HepG2 (cell line): Measurements from ENCODE around the gene PRPSAP1. TPM values are rescaled to one million over a fixed set of nuclear protein-coding genes. Genes with fewer than 3 reads are reported as not detected.

ENCODE experiments used
- ESRRA ChIP-seq: sonication (generic); formaldehyde crosslinking; IDR thresholded peaks from 2 replicates; pipeline ENCODE4 v1.5.1; 2020; ENCODE audit warnings: mild to moderate bottlenecking, low read depth, missing genetic modification reagents
- FOXC1 ChIP-seq: sonication (generic); formaldehyde crosslinking; IDR thresholded peaks from 2 replicates; pipeline ENCODE4 v1.8.0; 2022; ENCODE audit warnings: mild to moderate bottlenecking, missing genetic modification reagents, borderline replicate concordance
- HNRNPH1 ChIP-seq: fragments of 200-400 bp; formaldehyde crosslinking; optimal IDR thresholded peaks from 2 replicates; pipeline ENCODE3; 2017; ENCODE audit warnings: mild to moderate bottlenecking, low read depth, low read length
- JARID2 ChIP-seq: sonication (generic); formaldehyde crosslinking; IDR thresholded peaks from 2 replicates; pipeline ENCODE4 v1.8.1; 2023; ENCODE audit warnings: missing genetic modification reagents, inconsistent platforms; ENCODE audit not compliant: insufficient replicate concordance
- NFYB ChIP-seq: sonication (generic); formaldehyde crosslinking; IDR thresholded peaks from 2 replicates; pipeline ENCODE4 v1.4.0; 2020; ENCODE audit warnings: missing genetic modification reagents
- PITX1 ChIP-seq: sonication (generic); formaldehyde crosslinking; IDR thresholded peaks from 2 replicates; pipeline ENCODE4 v1.5.1; 2020; ENCODE audit warnings: mild to moderate bottlenecking, missing genetic modification reagents
- PLSCR1 ChIP-seq: sonication (generic); formaldehyde crosslinking; IDR thresholded peaks from 2 replicates; pipeline ENCODE4 v1.5.0; 2020; ENCODE audit warnings: missing genetic modification reagents, mild to moderate bottlenecking, borderline replicate concordance
- POLR2A ChIP-seq, 2 experiments: IDR thresholded peaks; 2 replicates each; pipeline ENCODE4 v1.6.1; 2011; ENCODE audit warnings: low read depth in 2 of 2, low read length in 2 of 2, mild to moderate bottlenecking in 1 of 2, moderate library complexity in 1 of 2; ENCODE audit not compliant: insufficient read depth in 1 of 2
- PPARG ChIP-seq: conservative IDR thresholded peaks from 2 replicates; pipeline ENCODE4 v1.6.1; 2016; ENCODE audit warnings: missing biosample characterization, missing genetic modification reagents
- SALL1 ChIP-seq: sonication (generic); formaldehyde crosslinking; IDR thresholded peaks from 2 replicates; pipeline ENCODE4 v1.8.0; 2022; ENCODE audit warnings: mild to moderate bottlenecking, missing genetic modification reagents
- SOX13 ChIP-seq, 3 experiments: fragments of 450-650 bp in 1 of 3; sonication (generic) in 1 of 3; formaldehyde crosslinking in 1 of 3; IDR thresholded peaks in 2 of 3; conservative IDR thresholded peaks in 1 of 3; 2 replicates each; pipeline versions ENCODE4 v1.5.0 to v1.6.1; 2016 to 2020; ENCODE audit warnings: antibody characterized with exemption in 1 of 3, mild to moderate bottlenecking in 1 of 3, missing compliant biosample characterization in 1 of 3, missing genetic modification reagents in 1 of 3, moderate library complexity in 1 of 3
- TRIM24 ChIP-seq: sonication (generic); formaldehyde crosslinking; IDR thresholded peaks from 2 replicates; pipeline ENCODE4 v1.8.0; 2022; ENCODE audit warnings: mild to moderate bottlenecking, missing genetic modification reagents
- ZNF12 ChIP-seq: sonication (generic); formaldehyde crosslinking; IDR thresholded peaks from 2 replicates; pipeline ENCODE4 v1.5.0; 2020; ENCODE audit warnings: missing genetic modification reagents
- ZNF260 ChIP-seq: sonication (generic); formaldehyde crosslinking; IDR thresholded peaks from 2 replicates; pipeline ENCODE4 v1.4.0; 2020; ENCODE audit warnings: missing genetic modification reagents, low read depth, mild to moderate bottlenecking, borderline replicate concordance
- ZNF788 ChIP-seq: sonication (generic); formaldehyde crosslinking; IDR thresholded peaks from 2 replicates; pipeline ENCODE4 v1.5.0; 2020; ENCODE audit warnings: mild to moderate bottlenecking, missing genetic modification reagents, borderline replicate concordance
- ZZZ3 ChIP-seq: sonication (generic); formaldehyde crosslinking; IDR thresholded peaks from 2 replicates; pipeline ENCODE4 v1.4.0; 2020; ENCODE audit warnings: missing genetic modification reagents, mild to moderate bottlenecking, borderline replicate concordance
- polyA plus RNA-seq, 8 experiments: library from polyadenylated mRNA; depleted of rRNA in 3 of 8; stranded (reverse) in 7 of 8; unstranded in 1 of 8; fragments of >200 nt; fragmentation: Illumina TruSeq in 4 of 8; extraction: Trizol in 4 of 8; gene quantifications; 2 replicates each; pipeline versions ENCODE4 v1.2.1 to v1.2.3, GENCODE V29; 2011 to 2016; ENCODE audit warnings: low read depth in 4 of 8, missing spikeins in 1 of 8, mixed read lengths in 1 of 8; ENCODE audit not compliant: insufficient read depth in 1 of 8
- total RNA-seq, 5 experiments: library from RNA; depleted of rRNA; stranded (reverse); fragments of >200 nt; fragmentation: Illumina TruSeq; extraction: Trizol; gene quantifications; 2 replicates each; pipeline ENCODE4 v1.2.3, GENCODE V29; 2016; ENCODE audit warnings: low read depth in 1 of 5
- TF ChIP-seq, protein P1 (sequence below): sonication (generic); formaldehyde crosslinking; IDR thresholded peaks from 2 replicates; pipeline ENCODE4 v1.8.0; 2022; ENCODE audit warnings: low read depth, missing genetic modification reagents
- TF ChIP-seq, protein P2 (sequence below): sonication (generic); formaldehyde crosslinking; IDR thresholded peaks from 2 replicates; pipeline ENCODE4 v1.4.0; 2020; ENCODE audit warnings: missing genetic modification reagents
- TF ChIP-seq, protein P3 (sequence below): sonication (generic); formaldehyde crosslinking; IDR thresholded peaks from 2 replicates; pipeline ENCODE4 v1.4.0; 2020; ENCODE audit warnings: missing genetic modification reagents, borderline replicate concordance
- TF ChIP-seq, protein P4 (sequence below): IDR thresholded peaks from 2 replicates; pipeline ENCODE4 v1.6.1; 2016; ENCODE audit warnings: missing compliant biosample characterization, missing genetic modification reagents, borderline replicate concordance

Gene PRPSAP1
- total and polyA plus RNA-seq, 2 of the 13 experiments (the other 11 are each of a cell fraction or from before 2014, with no cell fraction given) = 91.1 to 314 TPM

DNA sequence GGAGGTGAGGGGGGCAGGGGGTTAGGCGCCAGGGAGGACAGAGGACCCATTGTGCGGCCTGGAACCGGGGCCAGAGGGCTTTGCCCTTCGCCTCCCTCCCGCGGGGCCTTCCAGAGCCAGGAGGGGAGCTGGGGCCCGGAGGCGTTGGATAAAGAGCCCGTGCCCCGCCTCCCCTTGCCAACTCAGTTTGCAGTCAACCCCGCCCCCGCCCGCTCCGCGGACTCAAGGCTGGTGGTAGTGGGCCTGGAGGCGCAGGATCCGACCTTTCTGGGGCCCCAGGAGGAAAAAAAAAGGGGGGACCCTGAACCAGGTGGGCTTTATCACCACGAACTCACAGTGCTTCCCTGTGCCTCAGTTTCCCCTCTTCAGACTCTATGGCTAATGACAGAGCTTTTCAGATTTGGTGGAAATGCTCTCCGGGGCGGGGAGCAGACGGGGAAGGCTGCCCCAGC, 28.7 kb upstream of the PRPSAP1 start (continued):
- TF ChIP-seq ESRRA (CRISPR knock-in tag) (no peak; the same call in 1 of the 2 replicates), NFYB (CRISPR knock-in tag) (0 out of 2 replicates have a peak, but pooled peaks have one; percentile 5), ZZZ3 (no peak), ZNF788 (CRISPR knock-in tag) (peak; percentile 98), ZNF260 (CRISPR knock-in tag) (no peak), FOXC1 (no peak; the same call in 1 of the 2 replicates), JARID2 (no peak), PPARG (peak; percentile 84), PLSCR1 (CRISPR knock-in tag) (no peak), SOX13 (IDR thresholded peaks at IDR 0.05) (peak; percentile 59; the same call in 1 of the 2 replicates), SOX13 (CRISPR knock-in tag; conservative IDR thresholded peaks at IDR 0.05 in 1 of 2, IDR thresholded peaks at IDR 0.05 in 1 of 2) (peak in 1 of 2 experiments; percentile 92; a peak in 2 of 4 replicates), ZNF12 (CRISPR knock-in tag) (peak; percentile 37; the same call in 1 of the 2 replicates), HNRNPH1 (peak; percentile 73), TRIM24 (CRISPR knock-in tag) (no peak), POLR2A (IDR thresholded peaks at IDR 0.05; ENCODE audit: insufficient read depth in 1 of 2, low read depth in 2 of 2, low read length in 2 of 2) (peak in 1 of 2 experiments; percentile 52; a peak in 2 of 4 replicates), PITX1 (peak; percentile 98), SALL1 (peak; percentile 66)
- TF ChIP-seq, protein P1, sequence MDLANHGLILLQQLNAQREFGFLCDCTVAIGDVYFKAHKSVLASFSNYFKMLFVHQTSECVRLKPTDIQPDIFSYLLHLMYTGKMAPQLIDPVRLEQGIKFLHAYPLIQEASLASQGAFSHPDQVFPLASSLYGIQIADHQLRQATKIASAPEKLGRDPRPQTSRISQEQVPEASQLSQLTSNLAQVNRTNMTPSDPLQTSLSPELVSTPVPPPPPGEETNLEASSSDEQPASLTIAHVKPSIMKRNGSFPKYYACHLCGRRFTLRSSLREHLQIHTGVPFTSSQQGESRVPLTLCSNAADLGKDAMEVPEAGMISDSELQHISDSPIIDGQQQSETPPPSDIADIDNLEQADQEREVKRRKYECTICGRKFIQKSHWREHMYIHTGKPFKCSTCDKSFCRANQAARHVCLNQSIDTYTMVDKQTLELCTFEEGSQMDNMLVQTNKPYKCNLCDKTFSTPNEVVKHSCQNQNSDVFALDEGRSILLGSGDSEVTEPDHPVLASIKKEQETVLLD = no peak
- TF ChIP-seq, protein P2, sequence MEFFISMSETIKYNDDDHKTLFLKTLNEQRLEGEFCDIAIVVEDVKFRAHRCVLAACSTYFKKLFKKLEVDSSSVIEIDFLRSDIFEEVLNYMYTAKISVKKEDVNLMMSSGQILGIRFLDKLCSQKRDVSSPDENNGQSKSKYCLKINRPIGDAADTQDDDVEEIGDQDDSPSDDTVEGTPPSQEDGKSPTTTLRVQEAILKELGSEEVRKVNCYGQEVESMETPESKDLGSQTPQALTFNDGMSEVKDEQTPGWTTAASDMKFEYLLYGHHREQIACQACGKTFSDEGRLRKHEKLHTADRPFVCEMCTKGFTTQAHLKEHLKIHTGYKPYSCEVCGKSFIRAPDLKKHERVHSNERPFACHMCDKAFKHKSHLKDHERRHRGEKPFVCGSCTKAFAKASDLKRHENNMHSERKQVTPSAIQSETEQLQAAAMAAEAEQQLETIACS (CRISPR knock-in tag) = no peak
- TF ChIP-seq, protein P3, sequence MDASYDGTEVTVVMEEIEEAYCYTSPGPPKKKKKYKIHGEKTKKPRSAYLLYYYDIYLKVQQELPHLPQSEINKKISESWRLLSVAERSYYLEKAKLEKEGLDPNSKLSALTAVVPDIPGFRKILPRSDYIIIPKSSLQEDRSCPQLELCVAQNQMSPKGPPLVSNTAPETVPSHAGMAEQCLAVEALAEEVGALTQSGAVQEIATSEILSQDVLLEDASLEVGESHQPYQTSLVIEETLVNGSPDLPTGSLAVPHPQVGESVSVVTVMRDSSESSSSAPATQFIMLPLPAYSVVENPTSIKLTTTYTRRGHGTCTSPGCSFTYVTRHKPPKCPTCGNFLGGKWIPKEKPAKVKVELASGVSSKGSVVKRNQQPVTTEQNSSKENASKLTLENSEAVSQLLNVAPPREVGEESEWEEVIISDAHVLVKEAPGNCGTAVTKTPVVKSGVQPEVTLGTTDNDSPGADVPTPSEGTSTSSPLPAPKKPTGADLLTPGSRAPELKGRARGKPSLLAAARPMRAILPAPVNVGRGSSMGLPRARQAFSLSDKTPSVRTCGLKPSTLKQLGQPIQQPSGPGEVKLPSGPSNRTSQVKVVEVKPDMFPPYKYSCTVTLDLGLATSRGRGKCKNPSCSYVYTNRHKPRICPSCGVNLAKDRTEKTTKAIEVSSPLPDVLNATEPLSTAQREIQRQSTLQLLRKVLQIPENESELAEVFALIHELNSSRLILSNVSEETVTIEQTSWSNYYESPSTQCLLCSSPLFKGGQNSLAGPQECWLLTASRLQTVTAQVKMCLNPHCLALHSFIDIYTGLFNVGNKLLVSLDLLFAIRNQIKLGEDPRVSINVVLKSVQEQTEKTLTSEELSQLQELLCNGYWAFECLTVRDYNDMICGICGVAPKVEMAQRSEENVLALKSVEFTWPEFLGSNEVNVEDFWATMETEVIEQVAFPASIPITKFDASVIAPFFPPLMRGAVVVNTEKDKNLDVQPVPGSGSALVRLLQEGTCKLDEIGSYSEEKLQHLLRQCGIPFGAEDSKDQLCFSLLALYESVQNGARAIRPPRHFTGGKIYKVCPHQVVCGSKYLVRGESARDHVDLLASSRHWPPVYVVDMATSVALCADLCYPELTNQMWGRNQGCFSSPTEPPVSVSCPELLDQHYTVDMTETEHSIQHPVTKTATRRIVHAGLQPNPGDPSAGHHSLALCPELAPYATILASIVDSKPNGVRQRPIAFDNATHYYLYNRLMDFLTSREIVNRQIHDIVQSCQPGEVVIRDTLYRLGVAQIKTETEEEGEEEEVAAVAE = peak; percentile 67
- TF ChIP-seq, protein P4, sequence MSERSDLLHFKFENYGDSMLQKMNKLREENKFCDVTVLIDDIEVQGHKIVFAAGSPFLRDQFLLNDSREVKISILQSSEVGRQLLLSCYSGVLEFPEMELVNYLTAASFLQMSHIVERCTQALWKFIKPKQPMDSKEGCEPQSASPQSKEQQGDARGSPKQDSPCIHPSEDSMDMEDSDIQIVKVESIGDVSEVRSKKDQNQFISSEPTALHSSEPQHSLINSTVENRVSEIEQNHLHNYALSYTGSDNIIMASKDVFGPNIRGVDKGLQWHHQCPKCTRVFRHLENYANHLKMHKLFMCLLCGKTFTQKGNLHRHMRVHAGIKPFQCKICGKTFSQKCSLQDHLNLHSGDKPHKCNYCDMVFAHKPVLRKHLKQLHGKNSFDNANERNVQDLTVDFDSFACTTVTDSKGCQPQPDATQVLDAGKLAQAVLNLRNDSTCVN = 0 out of 2 replicates have a peak, but pooled peaks have one; percentile 78
